WTC11 (cell line): ENCODE results near the gene RSL1D1. TPM values are rescaled to one million over a fixed set of nuclear protein-coding genes. Genes with fewer than 3 reads are reported as not detected.

Experiments
- ATAC-seq: fragments of 200-7000 bp; cut with Tn5 transposase; 2 replicates; pipeline ENCODE4 v1.10.0; 2021; ENCODE audit warnings: mild to moderate bottlenecking, moderate library complexity
- CTCF ChIA-PET: fragments of 300-600 bp; sonication (Branson Sonifier 250); formaldehyde crosslinking; loops from one replicate; lab custom pipeline; 2021; ENCODE audit warnings: antibody characterized with exemption; lab: Charles Lee
- POLR2A ChIA-PET: fragments of 350-600 bp; sonication (Branson Sonifier 250); formaldehyde crosslinking; loops from one replicate; lab custom pipeline; 2021; ENCODE audit warnings: antibody characterized with exemption; lab: Charles Lee
- DNase-seq: peaks from one replicate; pipeline ENCODE4 v3.0.0; 2021; ENCODE audit warnings: low spot score
- H3K27ac Mint-ChIP-seq: 2 replicates; pipeline ENCODE4 v1.8.0; 2021; ENCODE audit warnings: mixed read lengths
- H3K27me3 Mint-ChIP-seq: 2 replicates; pipeline ENCODE4 v1.8.0; 2021; ENCODE audit warnings: low read depth, mild to moderate bottlenecking, moderate library complexity, mixed read lengths
- H3K36me3 Mint-ChIP-seq: 2 replicates; pipeline ENCODE4 v1.8.0; 2021; ENCODE audit warnings: mixed read lengths
- H3K4me1 Mint-ChIP-seq: 2 replicates; pipeline ENCODE4 v1.8.0; 2022; ENCODE audit warnings: mixed read lengths
- H3K4me3 Mint-ChIP-seq: 2 replicates; pipeline ENCODE4 v1.8.0; 2021; ENCODE audit warnings: mild to moderate bottlenecking, moderate library complexity, mixed read lengths
- H3K9me3 Mint-ChIP-seq: 2 replicates; pipeline ENCODE4 v1.8.0; 2021; ENCODE audit warnings: mixed read lengths
- ETV6 ChIP-seq: sonication (generic); formaldehyde crosslinking; IDR thresholded peaks from 2 replicates; pipeline ENCODE4 v1.8.1; 2022; ENCODE audit warnings: mild to moderate bottlenecking, missing genetic modification reagents
- GABPB1 ChIP-seq: sonication (generic); formaldehyde crosslinking; IDR thresholded peaks from 2 replicates; pipeline ENCODE4 v1.8.1; 2023; ENCODE audit warnings: mild to moderate bottlenecking, missing genetic modification reagents
- GRHL2 ChIP-seq: fragments of 250-450 bp; sonication (Bioruptor Pico); IDR thresholded peaks from 2 replicates; pipeline ENCODE4 v1.8.0; 2022; ENCODE audit warnings: mild to moderate bottlenecking, moderate library complexity; ENCODE audit not compliant: insufficient replicate concordance, severe bottlenecking
- MXD4 ChIP-seq: fragments of 250-450 bp; sonication (Bioruptor Pico); IDR thresholded peaks from 2 replicates; pipeline ENCODE4 v1.8.0; 2021; ENCODE audit warnings: mild to moderate bottlenecking, moderate library complexity, borderline replicate concordance
- NFE2L1 ChIP-seq: sonication (generic); formaldehyde crosslinking; IDR thresholded peaks from 2 replicates; pipeline ENCODE4 v1.8.1; 2023; ENCODE audit warnings: missing genetic modification reagents
- NFYB ChIP-seq: sonication (generic); formaldehyde crosslinking; conservative IDR thresholded peaks from 2 replicates; pipeline ENCODE4 v1.8.0; 2022; ENCODE audit warnings: low read depth, missing genetic modification reagents
- NR3C1 ChIP-seq: sonication (generic); formaldehyde crosslinking; conservative IDR thresholded peaks from 2 replicates; pipeline ENCODE4 v1.8.1; 2023; ENCODE audit warnings: low read depth, mild to moderate bottlenecking, missing genetic modification reagents
- RELA ChIP-seq: sonication (generic); formaldehyde crosslinking; IDR thresholded peaks from 2 replicates; pipeline ENCODE4 v1.8.1; 2022; ENCODE audit warnings: missing genetic modification reagents, mild to moderate bottlenecking, borderline replicate concordance
- RORB ChIP-seq: fragments of 250-450 bp; sonication (Bioruptor Pico); IDR thresholded peaks from 2 replicates; pipeline ENCODE4 v1.9.0; 2021; ENCODE audit warnings: mild to moderate bottlenecking
- TCF7 ChIP-seq: sonication (generic); formaldehyde crosslinking; IDR thresholded peaks from 2 replicates; pipeline ENCODE4 v1.8.0; 2022; ENCODE audit warnings: mild to moderate bottlenecking, low read depth, missing genetic modification reagents, moderate library complexity
- ZBTB21 ChIP-seq: sonication (generic); formaldehyde crosslinking; IDR thresholded peaks from 2 replicates; pipeline ENCODE4 v1.8.1; 2023; ENCODE audit warnings: mild to moderate bottlenecking, missing genetic modification reagents, borderline replicate concordance
- ZNF121 ChIP-seq: sonication (generic); formaldehyde crosslinking; IDR thresholded peaks from 2 replicates; pipeline ENCODE4 v1.8.0; 2023; ENCODE audit warnings: missing genetic modification reagents
- ZNF416 ChIP-seq: fragments of 250-450 bp; sonication (Bioruptor Pico); IDR thresholded peaks from 2 replicates; pipeline ENCODE4 v1.9.0; 2021; ENCODE audit warnings: mild to moderate bottlenecking, inconsistent platforms
- total RNA-seq: library from RNA; stranded (reverse); gene quantifications from 3 replicates; pipeline ENCODE4 v1.2.3, GENCODE V29; 2021
- TF ChIP-seq, protein P1 (sequence below): fragments of 250-450 bp; sonication (Bioruptor Pico); IDR thresholded peaks from 2 replicates; pipeline ENCODE4 v1.8.0; 2021; ENCODE audit warnings: mild to moderate bottlenecking
- TF ChIP-seq, protein P2 (sequence below): fragments of 250-450 bp; sonication (Bioruptor Pico); IDR thresholded peaks from 2 replicates; pipeline ENCODE4 v1.9.0; 2021; ENCODE audit warnings: moderate library complexity, mild to moderate bottlenecking, inconsistent platforms, borderline replicate concordance
- TF ChIP-seq, protein P3 (sequence below): sonication (generic); formaldehyde crosslinking; IDR thresholded peaks from 2 replicates; pipeline ENCODE4 v1.8.1; 2023; ENCODE audit warnings: mild to moderate bottlenecking, missing genetic modification reagents, moderate library complexity
- TF ChIP-seq, protein P4 (sequence below): fragments of 250-450 bp; sonication (Bioruptor Pico); IDR thresholded peaks from 2 replicates; pipeline ENCODE4 v1.9.0; 2021; ENCODE audit warnings: mild to moderate bottlenecking
- TF ChIP-seq, protein P5 (sequence below): sonication (generic); formaldehyde crosslinking; IDR thresholded peaks from 2 replicates; pipeline ENCODE4 v1.8.0; 2022; ENCODE audit warnings: mild to moderate bottlenecking, missing genetic modification reagents
- TF ChIP-seq, protein P6 (sequence below): sonication (generic); formaldehyde crosslinking; IDR thresholded peaks from 2 replicates; pipeline ENCODE4 v1.8.0; 2022; ENCODE audit warnings: mild to moderate bottlenecking, missing genetic modification reagents
- TF ChIP-seq, protein P7 (sequence below): sonication (generic); formaldehyde crosslinking; conservative IDR thresholded peaks from 2 replicates; pipeline ENCODE4 v1.8.1; 2022; ENCODE audit warnings: mild to moderate bottlenecking, missing genetic modification reagents
- TF ChIP-seq, protein P8 (sequence below): sonication (generic); formaldehyde crosslinking; IDR thresholded peaks from 2 replicates; pipeline ENCODE4 v1.8.0; 2022; ENCODE audit warnings: mild to moderate bottlenecking, missing genetic modification reagents
- TF ChIP-seq, protein P9 (sequence below): sonication (generic); formaldehyde crosslinking; IDR thresholded peaks from 2 replicates; pipeline ENCODE4 v1.8.1; 2022; ENCODE audit warnings: low read depth, missing genetic modification reagents, borderline replicate concordance

Gene RSL1D1
- total RNA-seq, 1 experiment from 2014 or later: 227 TPM

DNA sequence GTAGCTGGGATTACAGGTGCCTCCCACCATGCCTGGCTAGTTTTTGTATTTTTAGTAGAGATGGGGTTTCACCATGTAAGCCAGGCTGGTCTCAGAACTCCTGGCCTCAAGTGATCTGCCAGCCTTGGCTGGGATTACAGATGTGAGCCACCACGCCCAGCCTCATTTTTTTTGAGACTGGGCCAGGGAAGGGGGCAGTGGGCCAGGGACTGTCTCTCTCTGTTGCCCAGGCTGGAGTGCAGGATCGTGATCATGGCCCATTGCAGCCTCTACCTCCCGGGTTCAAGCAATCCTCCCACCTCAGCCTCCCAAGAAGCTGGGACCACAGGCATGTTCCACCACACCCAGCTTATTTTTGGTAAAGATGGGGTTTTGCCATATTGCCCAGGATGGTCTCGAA lies 16.0 kb downstream of the RSL1D1 start (continued):
- TF ChIP-seq, protein P1, sequence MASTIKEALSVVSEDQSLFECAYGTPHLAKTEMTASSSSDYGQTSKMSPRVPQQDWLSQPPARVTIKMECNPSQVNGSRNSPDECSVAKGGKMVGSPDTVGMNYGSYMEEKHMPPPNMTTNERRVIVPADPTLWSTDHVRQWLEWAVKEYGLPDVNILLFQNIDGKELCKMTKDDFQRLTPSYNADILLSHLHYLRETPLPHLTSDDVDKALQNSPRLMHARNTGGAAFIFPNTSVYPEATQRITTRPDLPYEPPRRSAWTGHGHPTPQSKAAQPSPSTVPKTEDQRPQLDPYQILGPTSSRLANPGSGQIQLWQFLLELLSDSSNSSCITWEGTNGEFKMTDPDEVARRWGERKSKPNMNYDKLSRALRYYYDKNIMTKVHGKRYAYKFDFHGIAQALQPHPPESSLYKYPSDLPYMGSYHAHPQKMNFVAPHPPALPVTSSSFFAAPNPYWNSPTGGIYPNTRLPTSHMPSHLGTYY (CRISPR knock-in tag): no peak
- TF ChIP-seq, protein P2, sequence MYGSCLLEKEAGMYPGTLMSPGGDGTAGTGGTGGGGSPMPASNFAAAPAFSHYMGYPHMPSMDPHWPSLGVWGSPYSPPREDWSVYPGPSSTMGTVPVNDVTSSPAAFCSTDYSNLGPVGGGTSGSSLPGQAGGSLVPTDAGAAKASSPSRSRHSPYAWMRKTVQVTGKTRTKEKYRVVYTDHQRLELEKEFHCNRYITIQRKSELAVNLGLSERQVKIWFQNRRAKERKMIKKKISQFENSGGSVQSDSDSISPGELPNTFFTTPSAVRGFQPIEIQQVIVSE: no peak
- TF ChIP-seq, protein P3, sequence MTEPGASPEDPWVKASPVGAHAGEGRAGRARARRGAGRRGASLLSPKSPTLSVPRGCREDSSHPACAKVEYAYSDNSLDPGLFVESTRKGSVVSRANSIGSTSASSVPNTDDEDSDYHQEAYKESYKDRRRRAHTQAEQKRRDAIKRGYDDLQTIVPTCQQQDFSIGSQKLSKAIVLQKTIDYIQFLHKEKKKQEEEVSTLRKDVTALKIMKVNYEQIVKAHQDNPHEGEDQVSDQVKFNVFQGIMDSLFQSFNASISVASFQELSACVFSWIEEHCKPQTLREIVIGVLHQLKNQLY (CRISPR knock-in tag): no peak
- TF ChIP-seq, all 79 proteins: peak for 0

DNA sequence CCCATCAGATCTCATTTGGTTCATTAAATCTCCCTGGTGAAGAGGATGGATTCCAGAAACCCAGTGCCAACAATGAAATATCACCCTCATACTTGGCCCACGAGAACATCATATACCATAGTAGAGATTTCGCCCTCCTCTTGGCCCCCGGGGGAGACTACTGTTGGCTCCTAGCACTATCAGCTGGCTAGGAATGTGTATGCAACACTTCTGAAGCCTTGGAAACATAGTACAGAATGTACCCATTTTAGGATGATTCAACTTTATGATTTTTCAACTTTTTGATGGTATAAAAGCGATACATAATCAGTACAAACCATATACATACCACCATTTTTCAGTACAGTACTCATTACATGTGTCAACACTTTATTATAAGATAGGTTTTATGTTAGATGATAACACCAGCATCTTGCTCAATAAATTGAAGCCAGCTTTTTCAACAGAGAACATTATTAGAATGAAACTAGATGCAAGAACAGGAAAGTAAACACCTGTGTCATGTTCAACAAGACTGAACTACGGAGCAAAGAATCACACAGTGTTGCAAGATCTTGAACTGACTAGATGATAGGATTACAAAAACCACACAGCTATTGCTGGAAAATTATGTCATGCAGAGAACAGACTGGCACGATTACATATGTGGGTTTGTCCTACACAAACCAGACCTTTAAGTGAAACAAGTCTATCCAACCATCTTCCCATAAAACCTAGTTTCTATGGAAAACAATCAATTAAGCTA lies 17.2 kb downstream of the RSL1D1 start:
- POLR2A ChIA-PET: no interaction called here
- DNase-seq: no peak

DNA sequence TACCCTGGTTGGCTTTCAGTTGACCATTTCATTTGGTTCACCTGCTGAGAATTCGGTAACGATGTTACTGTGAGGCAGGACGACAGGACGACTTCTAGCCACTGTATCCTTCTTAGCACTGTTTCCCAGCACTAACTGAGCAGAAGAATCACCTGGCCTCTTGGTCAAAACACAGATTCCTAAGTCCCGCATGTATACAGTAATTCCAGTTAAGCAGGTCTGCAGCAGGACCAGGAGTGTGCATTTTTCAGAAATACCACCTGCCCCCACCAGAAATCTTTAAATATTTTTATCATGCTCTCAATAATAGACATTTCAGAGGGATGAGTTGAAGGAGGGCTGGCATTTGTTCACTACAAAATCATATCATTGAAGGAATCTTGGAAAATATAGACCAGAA lies 22.6 kb downstream of the RSL1D1 start:
- Mint-ChIP-seq H3K36me3 (no peaks in the 10 kb centered on the region), H3K9me3 (no peaks in the 10 kb centered on the region), H3K4me1 (no peaks in the 10 kb centered on the region), H3K27me3 (no peaks in the 10 kb centered on the region; the same call in 1 of the 2 replicates), H3K4me3 (no peak overlapping the region), H3K27ac (no peak overlapping the region)
- no peak for DNase-seq
- POLR2A ChIA-PET: interaction anchor here (0.6 to 0.7 kb wide), 4 partner anchors 28 to 659 kb away, joined by 3 to 5 read pairs (median 3); no protein-coding TSS in a partner anchor
- ATAC-seq: no peak
- CTCF ChIA-PET: no interaction called here
- TF ChIP-seq ETV6 (CRISPR knock-in tag) (no peak), ZNF121 (no peak), TCF7 (CRISPR knock-in tag) (no peak), ZNF416 (CRISPR knock-in tag) (no peak), NFE2L1 (no peak), MXD4 (CRISPR knock-in tag) (no peak), RORB (CRISPR knock-in tag) (no peak), ZBTB21 (CRISPR knock-in tag) (no peak), NFYB (no peak), GRHL2 (CRISPR knock-in tag) (no peak), NR3C1 (CRISPR knock-in tag) (no peak)
- TF ChIP-seq, protein P4, sequence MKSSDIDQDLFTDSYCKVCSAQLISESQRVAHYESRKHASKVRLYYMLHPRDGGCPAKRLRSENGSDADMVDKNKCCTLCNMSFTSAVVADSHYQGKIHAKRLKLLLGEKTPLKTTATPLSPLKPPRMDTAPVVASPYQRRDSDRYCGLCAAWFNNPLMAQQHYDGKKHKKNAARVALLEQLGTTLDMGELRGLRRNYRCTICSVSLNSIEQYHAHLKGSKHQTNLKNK (CRISPR knock-in tag): no peak
- TF ChIP-seq, protein P5, sequence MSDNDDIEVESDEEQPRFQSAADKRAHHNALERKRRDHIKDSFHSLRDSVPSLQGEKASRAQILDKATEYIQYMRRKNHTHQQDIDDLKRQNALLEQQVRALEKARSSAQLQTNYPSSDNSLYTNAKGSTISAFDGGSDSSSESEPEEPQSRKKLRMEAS (CRISPR knock-in tag): no peak
- TF ChIP-seq, protein P6, sequence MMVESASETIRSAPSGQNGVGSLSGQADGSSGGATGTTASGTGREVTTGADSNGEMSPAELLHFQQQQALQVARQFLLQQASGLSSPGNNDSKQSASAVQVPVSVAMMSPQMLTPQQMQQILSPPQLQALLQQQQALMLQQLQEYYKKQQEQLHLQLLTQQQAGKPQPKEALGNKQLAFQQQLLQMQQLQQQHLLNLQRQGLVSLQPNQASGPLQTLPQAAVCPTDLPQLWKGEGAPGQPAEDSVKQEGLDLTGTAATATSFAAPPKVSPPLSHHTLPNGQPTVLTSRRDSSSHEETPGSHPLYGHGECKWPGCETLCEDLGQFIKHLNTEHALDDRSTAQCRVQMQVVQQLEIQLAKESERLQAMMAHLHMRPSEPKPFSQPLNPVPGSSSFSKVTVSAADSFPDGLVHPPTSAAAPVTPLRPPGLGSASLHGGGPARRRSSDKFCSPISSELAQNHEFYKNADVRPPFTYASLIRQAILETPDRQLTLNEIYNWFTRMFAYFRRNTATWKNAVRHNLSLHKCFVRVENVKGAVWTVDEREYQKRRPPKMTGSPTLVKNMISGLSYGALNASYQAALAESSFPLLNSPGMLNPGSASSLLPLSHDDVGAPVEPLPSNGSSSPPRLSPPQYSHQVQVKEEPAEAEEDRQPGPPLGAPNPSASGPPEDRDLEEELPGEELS (CRISPR knock-in tag): no peak
- TF ChIP-seq, protein P7, sequence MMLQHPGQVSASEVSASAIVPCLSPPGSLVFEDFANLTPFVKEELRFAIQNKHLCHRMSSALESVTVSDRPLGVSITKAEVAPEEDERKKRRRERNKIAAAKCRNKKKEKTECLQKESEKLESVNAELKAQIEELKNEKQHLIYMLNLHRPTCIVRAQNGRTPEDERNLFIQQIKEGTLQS: no peak
- TF ChIP-seq, protein P8, sequence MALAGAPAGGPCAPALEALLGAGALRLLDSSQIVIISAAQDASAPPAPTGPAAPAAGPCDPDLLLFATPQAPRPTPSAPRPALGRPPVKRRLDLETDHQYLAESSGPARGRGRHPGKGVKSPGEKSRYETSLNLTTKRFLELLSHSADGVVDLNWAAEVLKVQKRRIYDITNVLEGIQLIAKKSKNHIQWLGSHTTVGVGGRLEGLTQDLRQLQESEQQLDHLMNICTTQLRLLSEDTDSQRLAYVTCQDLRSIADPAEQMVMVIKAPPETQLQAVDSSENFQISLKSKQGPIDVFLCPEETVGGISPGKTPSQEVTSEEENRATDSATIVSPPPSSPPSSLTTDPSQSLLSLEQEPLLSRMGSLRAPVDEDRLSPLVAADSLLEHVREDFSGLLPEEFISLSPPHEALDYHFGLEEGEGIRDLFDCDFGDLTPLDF: no peak
- TF ChIP-seq, protein P9, sequence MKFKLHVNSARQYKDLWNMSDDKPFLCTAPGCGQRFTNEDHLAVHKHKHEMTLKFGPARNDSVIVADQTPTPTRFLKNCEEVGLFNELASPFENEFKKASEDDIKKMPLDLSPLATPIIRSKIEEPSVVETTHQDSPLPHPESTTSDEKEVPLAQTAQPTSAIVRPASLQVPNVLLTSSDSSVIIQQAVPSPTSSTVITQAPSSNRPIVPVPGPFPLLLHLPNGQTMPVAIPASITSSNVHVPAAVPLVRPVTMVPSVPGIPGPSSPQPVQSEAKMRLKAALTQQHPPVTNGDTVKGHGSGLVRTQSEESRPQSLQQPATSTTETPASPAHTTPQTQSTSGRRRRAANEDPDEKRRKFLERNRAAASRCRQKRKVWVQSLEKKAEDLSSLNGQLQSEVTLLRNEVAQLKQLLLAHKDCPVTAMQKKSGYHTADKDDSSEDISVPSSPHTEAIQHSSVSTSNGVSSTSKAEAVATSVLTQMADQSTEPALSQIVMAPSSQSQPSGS (CRISPR knock-in tag): no peak

More for the DNA sequence above, 17.2 kb downstream of the RSL1D1 start:
- H3K36me3 Mint-ChIP-seq: peaks cover 29% of the 10 kb centered on the region
- CTCF ChIA-PET: no interaction called here
- TF ChIP-seq RELA (CRISPR knock-in tag) (no peak), GABPB1 (CRISPR knock-in tag) (peak; percentile 76)
- TF ChIP-seq, all 79 proteins: peak for 1
- Mint-ChIP-seq H3K9me3 (no peaks in the 10 kb centered on the region), H3K4me1 (peaks cover 11% of the 10 kb centered on the region), H3K4me3 (no peak overlapping the region), H3K27me3 (no peaks in the 10 kb centered on the region; the same call in 1 of the 2 replicates), H3K27ac (peak overlapping the region; percentile 35; the same call in 1 of the 2 replicates)
- ATAC-seq: no peak
